Spinal cord (tissue), 10 donors: ENCODE results near the gene TSPAN7. TPM values are rescaled to one million over a fixed set of nuclear protein-coding genes. Genes with fewer than 3 reads are reported as not detected.

Source experiments
- DNase-seq, 6 donors: peaks; one replicate each; pipeline versions ENCODE4 v3.0.0 to v3.0.0-alpha.2; 2013 to 2015; ENCODE audit warnings: low spot score in 6 of 6, low read depth in 4 of 6
- H3K27ac ChIP-seq: one replicate; pipeline ENCODE4 v1.5.1; 2013; ENCODE audit warnings: low read depth, low read length, control low read depth
- H3K27me3 ChIP-seq: one replicate; pipeline ENCODE4 v1.6.1; 2013; ENCODE audit warnings: low read length; ENCODE audit not compliant: control insufficient read depth, insufficient read depth
- H3K36me3 ChIP-seq: one replicate; pipeline ENCODE4 v1.6.1; 2013; ENCODE audit warnings: low read length; ENCODE audit not compliant: control insufficient read depth, insufficient read depth
- H3K4me1 ChIP-seq: one replicate; pipeline ENCODE4 v1.6.1; 2013; ENCODE audit warnings: low read length; ENCODE audit not compliant: control insufficient read depth, insufficient read depth
- H3K4me3 ChIP-seq: one replicate; pipeline ENCODE4 v1.5.1; 2013; ENCODE audit warnings: low read depth, low read length, control low read depth
- H3K9me3 ChIP-seq: one replicate; pipeline ENCODE4 v1.6.1; 2013; ENCODE audit warnings: low read length; ENCODE audit not compliant: control insufficient read depth, insufficient read depth
- WGBS: methylation state at CpG from one replicate; pipeline ENCODE4 v1.1.5; 2013; ENCODE audit warnings: missing lambda C conversion rate; ENCODE audit not compliant: insufficient coverage; 5-methylcytosine and 5-hydroxymethylcytosine counted together
- polyA plus RNA-seq, 2 donors: library from polyadenylated mRNA; unstranded; fragments of 120-200 nt; gene quantifications; one replicate each; pipeline ENCODE4 v1.2.1, GENCODE V29; 2013; ENCODE audit not compliant: insufficient read length in 2 of 2
- total RNA-seq, 2 donors: library from RNA; depleted of rRNA in 1 of 2; stranded (reverse); fragments of 120-200 nt in 1 of 2; fragments of >200 nt in 1 of 2; gene quantifications; one replicate each; pipeline versions ENCODE4 v1.2.3 to v1.2.4, GENCODE V29; 2013 to 2014
- donor health status: healthy.

Gene TSPAN7
- total and polyA plus RNA-seq, 4 donors, result 177 to 601 (median 366) TPM

GRCh38 chrX:38651625-38652601 is 90.6 kb downstream of the TSPAN7 start:
- Histone ChIP-seq H3K27ac (no peak overlapping the region), H3K36me3 (no peaks in the 10 kb centered on the region), H3K4me1 (peaks cover 10% of the 10 kb centered on the region), H3K27me3 (peaks cover 4% of the 10 kb centered on the region), H3K9me3 (no peaks in the 10 kb centered on the region), H3K4me3 (no peak overlapping the region)
- no CpG with 5 or more reads among the region's 2 CpGs for WGBS
- no peak for DNase-seq

- H3K36me3 ChIP-seq, result no peaks in the 10 kb centered on the region
- no peaks in the 10 kb centered on the region for H3K9me3 ChIP-seq
- H3K4me1 ChIP-seq, result peaks cover 10% of the 10 kb centered on the region
- 75% methylated on average over 8 of the region's 13 CpGs for WGBS
- DNase-seq, result no peak
- no peak overlapping the region for H3K4me3 ChIP-seq
- no peak overlapping the region for H3K27ac ChIP-seq
- peaks cover 4% of the 10 kb centered on the region for H3K27me3 ChIP-seq
Observed at GRCh38 chrX:38652934-38653442, 91.6 kb downstream of the TSPAN7 start.

DNA sequence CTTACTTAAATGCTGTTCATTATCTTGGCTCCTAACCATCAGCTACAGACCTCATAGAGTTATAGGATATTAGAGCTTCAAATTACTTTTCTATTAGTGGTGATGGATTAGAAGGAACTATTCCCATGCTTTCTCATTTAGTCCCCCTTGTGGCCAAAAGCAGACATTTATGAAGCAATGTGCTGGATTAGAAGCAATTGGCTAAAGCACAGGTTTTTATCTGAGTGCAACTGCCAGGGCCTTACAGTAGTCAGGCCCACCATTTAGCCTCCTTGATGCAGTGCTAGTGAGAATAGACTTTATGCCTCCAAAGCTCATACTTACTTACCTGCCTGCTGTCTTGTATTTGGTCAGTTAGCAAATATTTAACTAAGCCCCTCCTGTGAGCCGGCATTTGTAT is 93.0 kb downstream of the TSPAN7 start:
- H3K4me1 ChIP-seq, result peaks cover 9% of the 10 kb centered on the region
- H3K27ac ChIP-seq, result no peak overlapping the region
- H3K27me3 ChIP-seq, result peaks cover 4% of the 10 kb centered on the region
- WGBS, result no CpG with 5 or more reads among the region's 1 CpG
- H3K4me3 ChIP-seq, result no peak overlapping the region
- H3K36me3 ChIP-seq, result no peaks in the 10 kb centered on the region
- peak in 4 of 6 donors; percentile 8 to 76 (median 42) for DNase-seq
- no peaks in the 10 kb centered on the region for H3K9me3 ChIP-seq

- DNase-seq, result no peak
- no peak overlapping the region for H3K27ac ChIP-seq
- WGBS, result 57% methylated on average over 3 of the region's 4 CpGs
- peaks cover 4% of the 10 kb centered on the region for H3K27me3 ChIP-seq
- no peak overlapping the region for H3K4me3 ChIP-seq
- H3K36me3 ChIP-seq, result no peaks in the 10 kb centered on the region
- no peaks in the 10 kb centered on the region for H3K9me3 ChIP-seq
- no peaks in the 10 kb centered on the region for H3K4me1 ChIP-seq
Observed at GRCh38 chrX:38656350-38656915, 95.1 kb downstream of the TSPAN7 start.

- H3K36me3 ChIP-seq, result no peaks in the 10 kb centered on the region
- H3K4me1 ChIP-seq, result no peaks in the 10 kb centered on the region
- H3K27me3 ChIP-seq, result peaks cover 4% of the 10 kb centered on the region
- no peak overlapping the region for H3K27ac ChIP-seq
- no peak overlapping the region for H3K4me3 ChIP-seq
- no peak for DNase-seq
- H3K9me3 ChIP-seq, result no peaks in the 10 kb centered on the region
Observed at GRCh38 chrX:38657562-38657961, 96.2 kb downstream of the TSPAN7 start.

DNA sequence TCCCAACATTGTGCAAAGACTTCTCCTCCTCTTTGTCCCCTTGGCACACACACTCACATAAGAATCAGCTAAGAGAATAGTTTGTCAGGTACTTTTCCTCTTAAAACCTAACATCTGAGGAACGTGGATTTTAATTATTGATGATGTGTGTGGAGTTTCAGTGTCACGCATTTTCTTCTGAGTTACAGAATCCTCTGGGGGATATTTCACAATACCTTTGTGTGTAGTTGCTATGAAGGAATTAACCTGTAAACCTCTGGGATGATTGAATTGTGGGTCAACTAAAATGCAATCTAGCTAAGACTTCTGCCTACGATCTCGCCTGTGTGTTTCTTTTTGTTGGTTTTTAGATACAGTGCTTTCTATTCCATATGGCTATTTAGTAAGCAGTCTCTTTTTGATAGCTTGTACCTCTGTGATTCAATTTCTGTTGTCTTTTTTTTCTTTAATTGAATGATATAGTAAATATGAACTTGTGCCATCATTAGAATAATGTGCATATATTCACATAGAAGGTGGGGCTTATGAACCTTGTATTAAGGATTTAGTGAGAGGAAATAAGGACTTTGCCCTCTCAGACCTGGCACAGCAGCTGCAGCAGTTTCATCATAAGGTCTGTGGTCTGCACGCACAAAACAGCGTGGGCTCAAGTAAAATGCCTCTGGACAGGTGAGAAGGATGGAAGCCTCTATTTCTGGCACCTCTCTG is 99.2 kb downstream of the TSPAN7 start:
- DNase-seq, result no peak
- no peaks in the 10 kb centered on the region for H3K36me3 ChIP-seq
- no peak overlapping the region for H3K27ac ChIP-seq
- H3K4me3 ChIP-seq, result no peak overlapping the region
- no peaks in the 10 kb centered on the region for H3K9me3 ChIP-seq
- H3K27me3 ChIP-seq, result no peaks in the 10 kb centered on the region
- H3K4me1 ChIP-seq, result no peaks in the 10 kb centered on the region
- 67% methylated on average over 2 of the region's 6 CpGs for WGBS

DNA sequence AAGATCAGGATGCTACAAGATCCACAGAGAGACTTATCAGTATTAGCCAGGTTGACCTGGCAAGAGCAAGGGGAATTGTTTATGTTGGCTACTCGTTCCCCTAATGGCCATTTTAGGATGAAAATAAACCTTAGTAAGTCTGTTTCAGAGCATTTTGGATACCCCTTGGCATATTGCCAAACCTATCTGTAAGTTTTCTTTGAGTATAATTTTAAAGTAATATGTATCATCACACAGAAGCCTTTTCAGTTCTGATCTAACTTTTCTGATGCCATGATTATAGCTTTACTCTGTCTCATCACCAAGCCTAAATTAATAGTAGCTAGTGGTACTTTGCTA is 99.7 kb downstream of the TSPAN7 start:
- Histone ChIP-seq H3K27me3 (no peaks in the 10 kb centered on the region), H3K4me1 (no peaks in the 10 kb centered on the region), H3K36me3 (no peaks in the 10 kb centered on the region), H3K4me3 (no peak overlapping the region), H3K9me3 (no peaks in the 10 kb centered on the region), H3K27ac (no peak overlapping the region)
- no CpG with 5 or more reads among the region's 1 CpG for WGBS
- DNase-seq, result no peak

- no peaks in the 10 kb centered on the region for H3K36me3 ChIP-seq
- no peak overlapping the region for H3K4me3 ChIP-seq
- H3K27me3 ChIP-seq, result no peaks in the 10 kb centered on the region
- H3K9me3 ChIP-seq, result no peaks in the 10 kb centered on the region
- H3K27ac ChIP-seq, result no peak overlapping the region
- WGBS, result no CpG with 5 or more reads among the region's 5 CpGs
- no peak for DNase-seq
- H3K4me1 ChIP-seq, result no peaks in the 10 kb centered on the region
Observed at GRCh38 chrX:38661561-38661960, 100.2 kb downstream of the TSPAN7 start.

GRCh38 chrX:38662640-38663039 is 101.3 kb downstream of the TSPAN7 start:
- 17% methylated on average over 1 of the region's 2 CpGs for WGBS
- H3K36me3 ChIP-seq, result no peaks in the 10 kb centered on the region
- no peak overlapping the region for H3K27ac ChIP-seq
- H3K4me1 ChIP-seq, result no peaks in the 10 kb centered on the region
- H3K4me3 ChIP-seq, result no peak overlapping the region
- no peaks in the 10 kb centered on the region for H3K9me3 ChIP-seq
- no peaks in the 10 kb centered on the region for H3K27me3 ChIP-seq
- DNase-seq, result no peak
